ENCODE measurements around the gene PIK3R6.
"Not testable (repeated sequence)": the region's sequence is repeated elsewhere in the genome, so short reads cannot be mapped to it uniquely, and the experiment has no call there.

Gene PIK3R6

DNA sequence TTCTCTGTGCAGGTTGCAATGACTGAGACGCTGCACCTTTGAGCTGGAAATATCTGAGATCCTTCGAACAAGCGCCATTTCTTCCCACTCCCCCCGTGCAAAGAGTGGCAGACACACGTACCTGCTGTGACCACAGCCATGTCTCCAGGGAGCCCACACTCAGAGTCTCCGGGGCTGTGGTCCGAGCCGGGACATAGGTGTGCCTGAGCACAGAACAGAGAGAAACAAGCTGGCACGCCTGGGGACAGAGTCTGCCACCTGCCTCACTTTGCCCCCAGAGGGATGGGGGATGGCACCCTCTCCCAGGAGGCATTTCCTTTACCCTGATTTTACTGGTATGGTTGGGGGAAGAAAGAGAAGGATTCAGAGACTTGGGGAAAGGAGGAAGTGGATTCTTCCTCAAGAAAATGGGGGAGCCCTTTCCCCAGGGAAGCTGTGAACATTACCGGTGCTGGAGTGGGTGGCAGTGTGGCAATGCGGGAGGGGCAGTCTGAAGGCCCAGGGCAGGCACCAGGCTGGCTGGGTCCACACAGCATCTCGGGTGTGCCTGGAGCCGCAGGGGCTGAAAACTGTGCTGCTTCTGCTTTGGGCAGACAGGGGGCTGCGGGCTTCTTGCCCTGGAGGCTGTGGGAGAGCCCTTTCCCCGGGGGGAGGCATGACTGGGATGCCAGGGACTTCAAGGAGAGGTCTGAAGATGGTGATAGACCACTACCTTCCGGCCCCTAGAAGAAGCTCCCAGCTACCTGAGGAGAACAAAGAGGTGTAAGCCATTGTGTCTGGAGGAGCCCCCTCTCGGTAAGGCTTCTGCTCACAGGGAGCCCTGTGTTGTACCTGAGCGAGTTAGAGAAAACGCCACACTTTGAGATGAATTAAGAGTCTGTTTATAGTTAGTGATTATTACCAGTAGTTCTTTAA, 6.6 kb upstream of the PIK3R6 start:
- no peak for DNase-seq (ENCODE audit: extremely low read depth in 1 of 2, low read depth in 1 of 2)

DNA sequence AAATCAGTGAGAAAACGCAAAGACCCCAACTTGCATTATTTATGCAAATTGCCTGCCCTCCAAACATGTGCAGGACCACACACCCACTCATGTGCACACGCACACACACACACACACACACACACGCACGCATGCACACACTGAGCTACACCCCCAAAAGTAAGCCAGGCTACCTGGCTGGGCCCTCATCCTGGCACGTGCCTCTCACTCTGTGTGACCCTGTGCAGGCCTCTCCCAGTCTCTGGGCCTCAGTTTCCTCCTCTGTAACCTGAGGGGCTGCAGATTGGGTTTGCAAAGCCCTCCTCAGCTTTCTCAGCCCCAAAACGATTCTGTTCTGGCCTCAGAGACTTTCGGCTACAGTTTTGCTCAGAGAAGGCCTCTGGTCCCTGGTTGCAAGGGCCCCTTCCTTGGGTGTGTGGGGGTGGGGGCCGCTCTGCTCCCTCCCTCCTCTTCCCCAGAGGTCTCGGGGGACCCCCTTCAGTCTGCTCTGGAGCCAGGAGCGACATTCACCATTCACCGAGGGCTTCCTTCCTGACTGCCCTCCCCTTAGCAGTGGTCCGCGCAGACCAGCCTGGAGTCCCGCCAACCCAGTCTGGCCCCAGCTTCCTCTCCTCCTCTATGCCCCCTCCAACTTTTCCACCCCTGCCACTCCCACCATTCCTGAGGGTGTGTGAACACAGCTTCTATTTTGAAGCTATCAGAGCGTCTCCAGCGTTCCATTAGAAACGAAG, 5.4 kb upstream of the PIK3R6 start:
- no peak for DNase-seq (ENCODE audit: extremely low read depth in 1 of 2, low read depth in 1 of 2)

GRCh38 chr17:8872036-8872704, 4.7 kb upstream of the PIK3R6 start:
- no peak for DNase-seq (ENCODE audit: extremely low read depth in 1 of 2, low read depth in 1 of 2)

- no peak for DNase-seq (ENCODE audit: extremely low read depth in 1 of 2, low read depth in 1 of 2)
Observed at GRCh38 chr17:8871081-8871581, 3.7 kb upstream of the PIK3R6 start.

DNA sequence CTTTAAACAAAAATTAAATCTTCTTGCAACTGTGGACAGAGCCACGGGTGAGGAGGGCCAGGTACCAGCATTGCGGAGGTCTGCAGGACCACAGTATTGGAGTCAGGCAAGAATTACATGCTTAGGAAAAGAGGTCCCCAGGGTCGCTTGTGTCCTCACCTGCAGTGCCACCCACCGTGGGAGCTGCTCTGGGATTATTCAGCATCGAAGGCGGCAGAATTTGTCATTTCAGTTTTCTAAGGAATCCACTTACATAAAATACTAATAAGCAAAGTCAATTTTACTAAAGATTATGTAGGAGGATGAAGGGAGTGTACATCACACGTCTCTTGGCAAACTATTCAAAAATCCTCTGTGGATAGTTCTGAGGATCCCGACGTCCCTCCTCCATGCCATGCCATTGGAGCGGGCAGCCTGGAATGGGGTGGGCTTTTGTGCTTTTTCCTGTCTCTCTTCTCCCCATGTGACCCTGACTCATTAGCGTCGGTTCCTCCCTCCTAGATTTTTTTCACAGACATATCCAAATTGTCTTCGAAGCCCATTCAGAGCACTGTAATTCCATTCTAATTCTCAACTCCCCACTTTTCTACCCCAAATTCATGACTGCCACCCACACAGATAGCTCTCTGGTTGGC, 3.0 kb upstream of the PIK3R6 start:
- no peak for DNase-seq (ENCODE audit: extremely low read depth in 1 of 2, low read depth in 1 of 2)

GRCh38 chr17:8869114-8869815, 1.8 kb upstream of the PIK3R6 start:
- DNase-seq (ENCODE audit: extremely low read depth in 1 of 2, low read depth in 1 of 2), result no peak

- DNase-seq (ENCODE audit: extremely low read depth in 1 of 2, low read depth in 1 of 2), result no peak
Observed at GRCh38 chr17:8868529-8868951, 1.1 kb upstream of the PIK3R6 start.

DNA sequence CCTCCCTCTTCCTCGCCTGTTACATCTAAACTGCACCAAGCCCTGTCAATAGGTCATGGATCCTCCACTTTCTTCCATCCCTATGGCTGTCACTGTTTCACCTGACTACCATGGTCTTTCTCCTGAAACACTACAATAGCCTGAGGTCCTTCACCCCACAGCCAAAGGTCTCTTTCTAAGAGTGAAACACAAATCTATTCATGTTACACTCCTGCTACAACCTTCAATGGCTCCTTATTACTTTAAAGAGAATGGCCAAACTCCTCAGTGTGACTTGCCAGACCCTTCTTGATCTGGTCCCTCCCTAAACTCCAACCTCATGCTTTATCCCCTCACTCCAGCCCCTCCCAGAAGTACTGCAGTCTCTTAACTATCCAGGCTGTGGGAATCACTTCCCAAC, 618 bp upstream of the PIK3R6 start:
- DNase-seq (ENCODE audit: extremely low read depth in 1 of 2, low read depth in 1 of 2), result no peak

DNA sequence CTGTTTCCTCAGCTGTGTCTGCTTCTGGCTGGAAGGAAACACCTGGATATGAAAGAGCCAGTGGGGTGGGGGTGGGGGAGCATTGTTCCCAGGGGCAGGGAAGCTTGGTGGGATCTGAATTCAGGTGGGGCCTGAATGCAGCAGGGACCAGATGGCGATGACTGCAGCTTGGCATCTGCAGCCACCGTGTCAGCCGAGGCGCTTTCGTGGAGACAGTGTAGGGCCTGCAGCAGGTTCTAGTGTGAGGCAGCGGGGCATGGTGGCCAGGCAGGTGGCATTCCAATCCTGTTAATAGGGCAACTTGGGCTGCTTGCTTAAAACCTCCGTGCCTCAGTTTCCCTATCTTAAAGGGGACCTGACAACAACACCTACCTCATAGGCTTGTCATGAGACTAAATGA, 1.7 kb downstream of the PIK3R6 start:
- no peak for DNase-seq (ENCODE audit: extremely low read depth in 1 of 2, low read depth in 1 of 2)

DNA sequence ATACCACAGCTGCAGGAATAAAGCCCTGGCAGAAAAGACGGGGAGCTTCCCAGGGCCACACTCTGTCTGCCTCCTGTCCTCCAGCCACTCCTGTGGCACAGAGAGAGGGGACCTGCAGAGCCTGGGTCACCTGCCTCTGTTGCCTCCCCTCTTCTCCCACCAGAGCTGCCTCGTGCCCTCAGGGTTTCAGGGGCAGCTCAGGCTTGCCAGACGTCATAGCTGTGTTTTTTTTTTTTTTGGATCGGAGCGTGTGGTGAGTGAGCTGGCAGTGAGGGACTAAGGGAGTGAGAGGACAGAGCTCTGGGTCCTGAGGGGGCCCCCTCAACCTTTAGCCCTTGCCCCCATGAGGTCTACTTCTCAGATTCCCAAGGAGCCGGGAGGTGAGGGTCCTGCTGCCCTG, 2.1 kb downstream of the PIK3R6 start:
- DNase-seq (ENCODE audit: extremely low read depth in 1 of 2, low read depth in 1 of 2), result no peak

DNA sequence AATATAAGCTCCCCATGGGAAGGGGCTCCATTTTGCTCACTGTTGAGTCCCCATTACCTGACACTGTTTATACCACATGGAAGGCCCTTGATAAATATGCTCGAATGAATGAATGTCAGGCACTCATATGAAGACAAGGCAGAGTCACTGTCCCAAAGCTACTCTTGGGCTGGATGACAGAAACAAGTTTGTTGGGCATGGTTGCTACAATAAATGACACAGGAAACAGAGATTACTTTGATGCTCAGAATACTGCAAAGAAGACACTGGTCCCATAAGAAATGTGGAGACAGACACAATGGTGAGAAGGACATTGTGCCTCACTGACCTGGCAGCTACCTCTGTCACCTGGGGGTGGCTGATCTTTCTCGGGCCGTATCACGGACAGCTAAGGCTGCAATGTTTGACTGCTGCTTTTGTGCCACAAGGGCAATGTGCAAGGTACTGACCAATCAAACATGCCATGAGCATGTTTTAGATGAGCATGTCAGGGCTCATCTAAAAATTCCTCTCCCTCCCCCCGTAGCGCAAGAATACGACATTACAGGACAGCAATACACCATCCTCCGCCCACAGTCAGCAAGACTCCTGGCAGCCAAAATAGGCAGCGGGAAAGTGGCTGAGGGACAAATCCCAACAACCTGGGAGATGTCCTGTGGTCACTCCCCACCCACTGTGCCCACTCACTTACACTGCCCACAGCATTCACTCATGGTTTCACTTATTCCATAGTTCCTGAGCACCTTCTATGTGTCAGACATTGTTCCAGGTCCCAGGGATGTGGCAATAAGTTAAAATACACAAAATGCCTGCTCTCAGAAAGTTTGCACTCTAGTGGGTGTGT, 5.0 kb downstream of the PIK3R6 start:
- DNase-seq (ENCODE audit: extremely low read depth in 1 of 2, low read depth in 1 of 2), result no peak

DNA sequence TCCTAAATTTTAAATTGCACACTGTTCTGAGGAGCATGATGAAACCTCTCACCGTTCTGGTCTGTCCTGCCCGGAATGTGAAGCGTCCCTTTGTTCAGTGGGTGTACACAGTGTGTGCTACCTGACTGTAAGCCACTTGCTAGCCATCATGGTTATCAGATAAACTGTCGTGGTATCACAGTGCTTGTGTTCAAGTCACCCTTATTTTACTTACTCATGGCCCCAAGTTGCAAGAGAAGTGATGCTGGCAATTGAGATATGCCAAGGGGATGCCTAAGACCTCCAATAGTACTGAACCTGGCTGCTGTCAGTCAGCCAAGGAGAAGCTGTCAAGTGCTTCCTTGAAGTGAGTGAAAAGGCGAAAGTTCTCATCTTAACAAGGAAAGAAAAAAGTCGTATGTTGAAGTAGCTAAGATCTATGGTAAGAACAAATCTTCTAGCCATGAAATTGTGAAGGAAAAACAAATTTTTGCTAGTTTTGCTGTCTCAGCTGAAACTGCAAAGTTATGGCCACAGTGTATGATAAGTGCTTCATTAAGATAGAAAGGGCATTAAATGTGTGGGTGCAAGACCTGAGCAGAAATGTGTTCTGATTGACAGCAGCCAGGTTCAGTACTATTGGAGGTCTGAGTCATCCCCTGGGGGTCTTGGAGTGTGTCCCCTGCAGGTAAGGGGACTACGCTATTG, 5.8 kb downstream of the PIK3R6 start:
- no peak for DNase-seq (ENCODE audit: extremely low read depth in 1 of 2, low read depth in 1 of 2)

DNA sequence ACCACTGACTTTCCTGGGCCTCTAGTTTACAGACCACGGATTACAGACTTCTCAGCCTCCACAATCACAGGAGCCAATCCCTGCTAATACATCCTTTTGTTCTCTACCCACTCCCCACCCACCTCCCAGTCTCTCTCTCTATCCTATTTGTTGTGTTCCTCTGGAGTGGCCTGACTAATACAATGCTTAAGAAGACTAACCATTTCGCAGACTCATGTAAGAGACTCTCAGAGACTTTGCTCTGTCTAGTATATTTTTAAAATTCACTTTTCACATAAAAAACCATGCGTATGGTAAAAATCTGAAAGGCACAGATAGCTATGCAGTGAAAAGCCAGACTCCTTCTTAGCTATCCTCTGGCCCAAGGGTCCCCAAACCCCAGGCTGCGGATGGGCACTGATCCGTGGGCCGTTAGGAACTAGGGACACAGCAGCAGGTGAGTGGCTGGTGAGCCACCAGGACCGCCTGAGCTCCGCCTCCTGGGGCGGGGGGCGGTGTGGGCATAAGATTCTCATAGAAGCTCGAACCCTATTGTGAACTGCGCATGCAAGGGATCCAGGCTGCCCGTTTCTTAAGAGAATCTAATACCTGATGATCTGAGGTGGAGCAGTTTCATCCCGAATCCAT, 7.6 kb downstream of the PIK3R6 start:
- DNase-seq (ENCODE audit: extremely low read depth in 1 of 2, low read depth in 1 of 2), result no peak

- no peak for DNase-seq (ENCODE audit: extremely low read depth in 1 of 2, low read depth in 1 of 2)
Observed at GRCh38 chr17:8859027-8859803, 8.3 kb downstream of the PIK3R6 start.

DNA sequence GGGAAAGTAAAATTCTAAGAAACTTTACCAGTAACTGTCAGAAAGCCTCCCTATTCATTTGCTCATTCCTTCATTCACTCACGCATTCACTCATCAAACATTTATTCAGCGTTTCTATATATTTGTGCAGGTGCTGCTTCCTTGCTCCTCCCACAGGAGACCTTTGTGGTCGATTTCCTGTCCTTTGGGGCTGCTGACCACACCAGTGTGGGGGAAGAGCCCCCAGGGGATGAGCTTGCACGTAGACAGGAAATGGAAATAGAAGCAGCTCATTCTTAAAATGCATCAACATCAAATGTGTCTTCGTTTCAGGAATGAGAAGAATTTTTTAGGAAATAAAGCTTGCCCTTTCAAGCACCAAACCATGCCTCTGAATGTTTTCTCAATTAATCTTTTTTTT, 9.6 kb downstream of the PIK3R6 start:
- no peak for DNase-seq (ENCODE audit: extremely low read depth in 1 of 2, low read depth in 1 of 2)

- DNase-seq (ENCODE audit: extremely low read depth in 1 of 2, low read depth in 1 of 2), result no peak
Observed at GRCh38 chr17:8856869-8857575, 10.5 kb downstream of the PIK3R6 start.

- not testable (repeated sequence) for DNase-seq (ENCODE audit: extremely low read depth in 1 of 2, low read depth in 1 of 2)
Observed at GRCh38 chr17:8856205-8856603, 11.3 kb downstream of the PIK3R6 start.

Data from activated CD8-positive, alpha-beta memory T cell treated with anti-CD3 and anti-CD28 coated beads for 1 hour (primary cell).